Activated naive CD8-positive, alpha-beta T cell treated with anti-CD3 and anti-CD28 coated beads, Interleukin-2, amount 50 U/mL, for 24 hours (primary cell): ENCODE results near the gene DLX2.
"Not testable (repeated sequence)": the region's sequence is repeated elsewhere in the genome, so short reads cannot be mapped to it uniquely, and the experiment has no call there.

Experiments used
- ATAC-seq: fragments of 150-1000 bp; cut with Tn5 transposase; one replicate; pipeline ENCODE4 v1.10.0; 2021
- DNase-seq: peaks from one replicate; pipeline ENCODE4 v3.0.0; 2021
- H3K27ac Mint-ChIP-seq: one replicate; pipeline ENCODE4 v1.8.0; 2021; ENCODE audit warnings: mild to moderate bottlenecking, mixed read lengths
- H3K27me3 Mint-ChIP-seq: one replicate; pipeline ENCODE4 v1.8.0; 2021; ENCODE audit warnings: mixed read lengths
- H3K36me3 Mint-ChIP-seq: one replicate; pipeline ENCODE4 v1.8.0; 2021; ENCODE audit warnings: low read depth, mixed read lengths
- H3K4me1 Mint-ChIP-seq: one replicate; pipeline ENCODE4 v1.8.0; 2021; ENCODE audit warnings: mixed read lengths
- H3K4me3 Mint-ChIP-seq: one replicate; pipeline ENCODE4 v1.8.0; 2021; ENCODE audit warnings: mild to moderate bottlenecking, moderate library complexity, mixed read lengths
- H3K9me3 Mint-ChIP-seq: one replicate; pipeline ENCODE4 v1.8.0; 2021; ENCODE audit warnings: mixed read lengths

Gene DLX2

GRCh38 chr2:172114579-172114978 lies 11.9 kb upstream of the DLX2 start:
- ATAC-seq (no peak), DNase-seq (no peak)
- peaks cover 3% of the 10 kb centered on the region for H3K4me1 Mint-ChIP-seq
- H3K4me3 Mint-ChIP-seq = no peak overlapping the region
- H3K27ac Mint-ChIP-seq = no peak overlapping the region
- H3K27me3 Mint-ChIP-seq = peaks cover 26% of the 10 kb centered on the region
- no peaks in the 10 kb centered on the region for H3K9me3 Mint-ChIP-seq
- H3K36me3 Mint-ChIP-seq = no peaks in the 10 kb centered on the region

- ATAC-seq = not testable (repeated sequence)
Observed at GRCh38 chr2:172114176-172114575, 11.5 kb upstream of the DLX2 start.

GRCh38 chr2:172113617-172114016 lies 10.9 kb upstream of the DLX2 start:
- Mint-ChIP-seq H3K9me3 (no peaks in the 10 kb centered on the region), H3K36me3 (no peaks in the 10 kb centered on the region), H3K4me1 (peaks cover 5% of the 10 kb centered on the region), H3K27ac (no peak overlapping the region), H3K4me3 (no peak overlapping the region), H3K27me3 (peaks cover 33% of the 10 kb centered on the region)
- no peak for ATAC-seq
- no peak for DNase-seq

More at GRCh38 chr2:172114176-172114575, 11.5 kb upstream of the DLX2 start:
- not testable (repeated sequence) for H3K9me3 Mint-ChIP-seq, DNase-seq, H3K36me3 Mint-ChIP-seq, H3K4me1 Mint-ChIP-seq, H3K27ac Mint-ChIP-seq, H3K4me3 Mint-ChIP-seq
- peaks cover 30% of the 10 kb centered on the region for H3K27me3 Mint-ChIP-seq

- H3K9me3 Mint-ChIP-seq = no peaks in the 10 kb centered on the region
- H3K27me3 Mint-ChIP-seq = peaks cover 56% of the 10 kb centered on the region
- H3K4me3 Mint-ChIP-seq = no peak overlapping the region
- no peak for DNase-seq
- no peak for ATAC-seq
- H3K4me1 Mint-ChIP-seq = peaks cover 23% of the 10 kb centered on the region
- no peaks in the 10 kb centered on the region for H3K36me3 Mint-ChIP-seq
- H3K27ac Mint-ChIP-seq = no peak overlapping the region
Observed at GRCh38 chr2:172109988-172110811, 7.5 kb upstream of the DLX2 start.

DNA sequence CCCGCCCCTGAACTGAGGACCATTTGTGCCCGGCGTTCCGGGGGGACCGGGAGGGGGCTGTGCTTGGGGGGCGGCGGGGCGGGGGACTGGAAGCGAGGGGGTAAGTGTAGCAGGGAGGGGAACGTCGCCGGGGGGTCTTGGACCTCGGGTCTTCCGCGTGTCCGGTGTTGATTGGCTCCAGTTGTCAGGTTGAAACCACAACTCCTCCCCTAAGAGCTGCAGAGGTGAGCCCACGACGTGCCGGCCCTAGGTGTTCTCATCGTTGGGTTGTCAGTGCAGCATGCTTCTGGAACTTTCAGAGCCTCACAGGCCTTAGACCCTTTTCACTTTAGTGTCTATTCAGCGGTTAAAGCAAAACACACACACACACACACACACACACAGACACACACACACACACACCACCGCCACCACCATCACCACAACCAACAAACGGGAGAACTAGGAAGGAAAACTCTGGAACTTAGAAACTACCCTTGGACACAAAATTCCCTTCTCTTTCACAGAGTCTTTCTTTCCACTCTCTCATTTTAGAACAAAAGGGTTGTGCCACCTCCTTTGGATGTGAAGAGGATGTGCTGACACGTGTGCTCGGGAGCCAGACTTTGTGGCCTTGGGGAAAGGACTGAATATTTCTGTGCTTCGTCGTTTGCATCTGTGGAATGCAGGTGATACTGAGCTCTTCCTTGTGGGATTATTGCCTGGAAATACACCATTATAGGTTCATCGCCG lies 6.7 kb upstream of the DLX2 start:
- Mint-ChIP-seq H3K27me3 (peaks cover 59% of the 10 kb centered on the region), H3K4me1 (peaks cover 25% of the 10 kb centered on the region), H3K36me3 (peaks cover 1% of the 10 kb centered on the region), H3K9me3 (no peaks in the 10 kb centered on the region), H3K27ac (no peak overlapping the region), H3K4me3 (no peak overlapping the region)
- DNase-seq (no peak), ATAC-seq (no peak)

DNA sequence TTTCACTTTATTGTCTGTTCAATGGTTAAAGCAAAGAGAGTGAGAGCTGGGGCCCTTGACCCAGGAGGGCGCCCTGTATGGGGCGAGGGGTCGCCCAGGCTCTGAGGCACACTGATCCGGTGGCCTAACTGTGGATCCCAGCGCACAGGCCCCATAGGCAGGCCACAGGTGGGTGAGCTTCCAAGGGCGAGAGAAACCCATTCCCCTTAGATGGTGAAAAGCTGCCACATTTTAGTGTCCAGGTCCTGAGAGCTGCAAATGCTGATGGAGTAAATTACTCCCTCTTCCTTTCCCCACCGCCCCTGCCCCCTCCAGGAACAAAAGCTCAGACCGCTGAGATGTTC lies 5.9 kb upstream of the DLX2 start:
- H3K4me3 Mint-ChIP-seq = no peak overlapping the region

GRCh38 chr2:172107690-172108586 lies 5.2 kb upstream of the DLX2 start:
- H3K36me3 Mint-ChIP-seq = peaks cover 1% of the 10 kb centered on the region
- ATAC-seq (no peak), DNase-seq (no peak)
- peaks cover 68% of the 10 kb centered on the region for H3K27me3 Mint-ChIP-seq
- H3K9me3 Mint-ChIP-seq = no peaks in the 10 kb centered on the region
- peaks cover 39% of the 10 kb centered on the region for H3K4me1 Mint-ChIP-seq
- no peak overlapping the region for H3K27ac Mint-ChIP-seq
- no peak overlapping the region for H3K4me3 Mint-ChIP-seq

More for the DNA sequence above, 5.9 kb upstream of the DLX2 start:
- H3K36me3 Mint-ChIP-seq = peaks cover 1% of the 10 kb centered on the region
- H3K27me3 Mint-ChIP-seq = peaks cover 63% of the 10 kb centered on the region
- peaks cover 33% of the 10 kb centered on the region for H3K4me1 Mint-ChIP-seq
- DNase-seq (no peak), ATAC-seq (no peak)
- no peak overlapping the region for H3K27ac Mint-ChIP-seq
- H3K9me3 Mint-ChIP-seq = no peaks in the 10 kb centered on the region

- ATAC-seq (peak; percentile 42), DNase-seq (peak; percentile 53)
- Mint-ChIP-seq H3K4me3 (peak overlapping the region; percentile 53), H3K27me3 (peaks cover 79% of the 10 kb centered on the region), H3K4me1 (peaks cover 52% of the 10 kb centered on the region), H3K9me3 (no peaks in the 10 kb centered on the region), H3K27ac (no peak overlapping the region), H3K36me3 (peaks cover 1% of the 10 kb centered on the region)
Observed at GRCh38 chr2:172106108-172106961, 3.6 kb upstream of the DLX2 start.

- H3K27ac Mint-ChIP-seq = no peak overlapping the region
- H3K4me1 Mint-ChIP-seq = peaks cover 56% of the 10 kb centered on the region
- peaks cover 1% of the 10 kb centered on the region for H3K36me3 Mint-ChIP-seq
- H3K4me3 Mint-ChIP-seq = peak overlapping the region; percentile 53
- ATAC-seq = no peak
- peaks cover 85% of the 10 kb centered on the region for H3K27me3 Mint-ChIP-seq
- no peaks in the 10 kb centered on the region for H3K9me3 Mint-ChIP-seq
- no peak for DNase-seq
Observed at GRCh38 chr2:172105471-172106107, 2.9 kb upstream of the DLX2 start.

- no peaks in the 10 kb centered on the region for H3K9me3 Mint-ChIP-seq
- peaks cover 75% of the 10 kb centered on the region for H3K27me3 Mint-ChIP-seq
- H3K4me1 Mint-ChIP-seq = peaks cover 60% of the 10 kb centered on the region
- ATAC-seq = no peak
- no peak overlapping the region for H3K27ac Mint-ChIP-seq
- peak; percentile 84 for DNase-seq
- peaks cover 1% of the 10 kb centered on the region for H3K36me3 Mint-ChIP-seq
- peak overlapping the region; percentile 76 for H3K4me3 Mint-ChIP-seq
Observed at GRCh38 chr2:172103471-172104272, 972 bp upstream of the DLX2 start.

- H3K4me3 Mint-ChIP-seq = peak overlapping the region; percentile 76
- H3K4me1 Mint-ChIP-seq = peaks cover 60% of the 10 kb centered on the region
- H3K9me3 Mint-ChIP-seq = no peaks in the 10 kb centered on the region
- H3K27ac Mint-ChIP-seq = no peak overlapping the region
- ATAC-seq (peak; percentile 4), DNase-seq (no peak)
- H3K36me3 Mint-ChIP-seq = peaks cover 1% of the 10 kb centered on the region
- H3K27me3 Mint-ChIP-seq = peaks cover 74% of the 10 kb centered on the region
Observed at GRCh38 chr2:172101821-172102390, 794 bp downstream of the DLX2 start.

DNA sequence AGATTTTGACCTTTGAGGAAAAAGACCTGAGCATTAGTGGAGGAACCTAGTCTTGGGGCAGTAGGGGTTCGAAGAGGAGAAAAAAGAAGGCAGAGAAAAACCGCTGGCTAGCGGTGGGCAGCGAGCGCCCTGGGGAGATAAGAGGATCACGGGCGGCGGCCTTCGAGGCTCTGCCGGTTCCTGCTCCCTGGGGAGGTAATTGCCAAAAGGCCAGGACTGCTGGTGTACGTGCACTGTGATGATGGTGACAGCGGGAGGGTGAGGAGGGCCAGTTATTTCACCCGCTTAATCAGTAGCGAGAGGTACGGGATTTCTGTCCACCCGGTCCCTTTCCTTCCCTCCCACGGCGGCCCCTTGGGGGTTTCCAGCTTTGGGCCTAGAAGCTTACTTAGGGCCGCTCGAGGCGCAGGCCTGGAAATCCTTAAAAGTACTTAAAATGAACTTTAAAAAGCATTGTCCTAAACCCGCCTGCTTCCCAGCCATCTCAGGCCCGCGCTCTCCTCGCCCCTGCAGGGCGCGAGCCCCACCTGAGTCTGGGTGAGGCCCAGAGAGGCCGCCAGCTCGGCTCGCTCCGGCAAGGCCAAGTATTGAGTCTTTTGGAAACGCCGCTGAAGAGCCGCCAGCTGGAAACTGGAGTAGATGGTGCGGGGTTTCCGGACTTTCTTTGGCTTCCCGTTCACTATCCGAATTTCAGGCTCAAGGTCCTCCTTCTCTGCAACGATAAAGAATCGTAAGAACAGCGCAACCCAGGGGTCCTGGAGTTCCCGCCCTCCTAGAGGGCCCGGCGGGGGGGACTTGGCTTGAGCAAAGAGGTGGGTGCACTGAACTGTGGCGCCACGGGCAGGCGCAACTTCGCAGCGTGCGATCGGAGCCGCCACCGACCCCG lies 1.5 kb downstream of the DLX2 start:
- DNase-seq (no peak), ATAC-seq (no peak)
- Mint-ChIP-seq H3K9me3 (no peaks in the 10 kb centered on the region), H3K27ac (peak overlapping the region; percentile 64), H3K4me1 (peaks cover 61% of the 10 kb centered on the region), H3K4me3 (peak overlapping the region; percentile 76), H3K36me3 (peaks cover 1% of the 10 kb centered on the region), H3K27me3 (peaks cover 73% of the 10 kb centered on the region)
